ENCODE measurements around the gene HERC4.
A peak's percentile ranks its signal among the peaks of the same experiment; 100 is the strongest.
"Not testable (repeated sequence)": the region's sequence is repeated elsewhere in the genome, so short reads cannot be mapped to it uniquely, and the experiment has no call there.

HERC4 gene

GRCh38 chr10:67884313-67884841 is 190.7 kb downstream of the HERC4 start, which contains the start of gene SIRT1:
TSS of gene SIRT1 (plus strand) at chr10:67884656. CDS start at chr10:67884722, 66 bp downstream.
- peak; percentile 48 to 98 (median 94) for DNase-seq

DNA sequence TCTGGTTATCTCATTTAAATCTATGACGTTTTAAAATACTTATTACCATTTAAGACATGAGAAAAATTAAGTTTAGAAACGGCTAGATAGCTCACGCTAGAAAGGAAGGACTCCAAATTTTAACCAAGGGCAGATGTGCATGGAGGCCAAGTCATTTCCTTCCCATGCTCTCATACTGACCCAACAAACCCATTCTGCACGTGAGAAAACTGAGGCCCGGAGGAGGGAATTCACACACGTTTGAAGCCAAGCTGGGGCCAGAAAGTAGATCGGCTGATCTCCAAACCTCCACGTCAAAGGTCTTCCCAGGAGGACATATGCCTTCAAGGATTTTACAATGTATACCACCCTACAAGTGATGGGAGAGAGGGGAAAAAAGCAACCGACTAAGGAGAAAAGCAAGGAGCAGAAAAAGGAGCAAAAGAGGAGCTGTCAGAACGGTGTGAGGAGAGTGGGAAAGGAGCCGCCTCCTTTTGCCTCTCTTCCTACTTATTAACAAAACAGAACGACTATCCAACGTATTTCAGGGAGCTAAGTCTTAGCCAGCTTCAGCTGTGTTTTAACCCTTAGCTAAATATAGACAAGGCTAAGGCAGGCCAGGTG is 191.3 kb downstream of the HERC4 start:
- peak in 2 of 58 donors; percentile 1 to 10 for DNase-seq

DNA sequence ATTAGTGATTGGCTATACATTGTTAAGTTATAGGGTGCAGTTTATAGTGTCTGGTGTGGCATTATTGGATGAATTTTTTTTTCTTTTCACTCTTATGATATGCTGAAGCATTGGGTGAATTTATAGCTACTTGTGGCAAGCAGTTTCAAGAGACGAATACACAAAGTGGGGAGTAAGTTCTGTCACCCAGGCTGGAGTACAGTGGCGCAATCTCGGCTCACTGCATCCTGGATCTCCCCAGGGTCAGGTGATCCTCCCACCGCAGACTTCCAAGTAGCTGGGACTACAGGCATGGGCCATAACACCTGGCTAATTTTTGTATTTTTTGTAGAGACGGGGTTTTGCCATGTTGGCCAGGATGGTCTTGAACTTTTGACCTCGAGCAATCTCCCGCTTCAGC is 196.9 kb downstream of the HERC4 start:
- no peak for DNase-seq

GRCh38 chr10:67877421-67877820 is 197.7 kb downstream of the HERC4 start:
- not testable (repeated sequence) for DNase-seq

GRCh38 chr10:67875340-67876238 is 199.5 kb downstream of the HERC4 start:
- no peak for DNase-seq
